Activated CD8-positive, alpha-beta T cell treated with anti-CD3 and anti-CD28 coated beads for 36 hours (primary cell): ENCODE measurements around the gene ZNF547. TPM values are rescaled to one million over a fixed set of nuclear protein-coding genes. Genes with fewer than 3 reads are reported as not detected.
A peak's percentile ranks its signal among the peaks of the same experiment; 100 is the strongest.

Source experiments
- ATAC-seq: fragments of 200-7000 bp; cut with Tn5 transposase; one replicate; pipeline ENCODE4 v1.10.0; 2021; ENCODE audit warnings: mild to moderate bottlenecking, moderate library complexity
- CTCF ChIA-PET: fragments of 350-600 bp; sonication (Branson Sonifier 250); formaldehyde crosslinking; loops from one replicate; lab custom pipeline; 2021; ENCODE audit warnings: antibody characterized with exemption; lab: Charles Lee
- POLR2A ChIA-PET: fragments of 350-600 bp; sonication (Branson Sonifier 250); formaldehyde crosslinking; loops from one replicate; lab custom pipeline; 2021; ENCODE audit warnings: antibody characterized with exemption; lab: Charles Lee
- DNase-seq: peaks from one replicate; pipeline ENCODE4 v3.0.0-alpha.2; 2020
- H3K27ac Mint-ChIP-seq: one replicate; pipeline ENCODE4 v1.8.0; 2021; ENCODE audit warnings: mild to moderate bottlenecking, mixed read lengths
- H3K27me3 Mint-ChIP-seq: one replicate; pipeline ENCODE4 v1.8.0; 2021; ENCODE audit warnings: mixed read lengths
- H3K36me3 Mint-ChIP-seq: one replicate; pipeline ENCODE4 v1.8.0; 2021; ENCODE audit warnings: low read depth, mixed read lengths
- H3K4me1 Mint-ChIP-seq: one replicate; pipeline ENCODE4 v1.8.0; 2021; ENCODE audit warnings: low read depth, mixed read lengths
- H3K4me3 Mint-ChIP-seq: one replicate; pipeline ENCODE4 v1.8.0; 2021; ENCODE audit warnings: mild to moderate bottlenecking, moderate library complexity, mixed read lengths
- H3K9me3 Mint-ChIP-seq: one replicate; pipeline ENCODE4 v1.8.0; 2021; ENCODE audit warnings: mixed read lengths
- CTCF ChIP-seq: fragments of 200-600 bp; IDR thresholded peaks from one replicate; pipeline ENCODE4 v1.8.0; 2022; ENCODE audit warnings: antibody characterized with exemption, mild to moderate bottlenecking
- intact Hi-C: fragments of 100-400 bp; cut with micrococcal nuclease; formaldehyde crosslinking; loops from one replicate; pipeline ENCODE4 v1.10.0; 2022
- total RNA-seq, 2 experiments: library from RNA; stranded (reverse); gene quantifications; one replicate each; pipeline ENCODE4 v1.2.3, GENCODE V29; 2021

ZNF547 gene
- total RNA-seq, 2 experiments from 2014 or later, result 1.3 to 1.5 TPM

GRCh38 chr19:57406516-57407123, 43.3 kb downstream of the ZNF547 start:
- Mint-ChIP-seq H3K27me3 (no peaks in the 10 kb centered on the region), H3K4me1 (peaks cover 9% of the 10 kb centered on the region), H3K27ac (no peak overlapping the region), H3K36me3 (peaks cover 12% of the 10 kb centered on the region), H3K4me3 (no peak overlapping the region), H3K9me3 (peaks cover 7% of the 10 kb centered on the region)
- ATAC-seq (peak; percentile 56), DNase-seq (peak; percentile 86)
- intact Hi-C loops, result no loop called here
- POLR2A ChIA-PET, result interaction anchor here (0.6 kb wide), 1 partner anchor 193 kb away, joined by 3 read pairs; the partner anchor contains the start of gene ZNF530
- CTCF ChIA-PET, result interaction anchor here (0.7 to 1.5 kb wide), 7 partner anchors 8 to 749 kb away, joined by 3 to 4 read pairs (median 3); partner anchors contain the start of genes ZNF548 and ZNF773
- TF ChIP-seq CTCF, result peak; percentile 77

- Mint-ChIP-seq H3K9me3 (peaks cover 7% of the 10 kb centered on the region), H3K4me3 (peak within 1 kb of the TSS; percentile 89), H3K27ac (peak within 1 kb of the TSS; percentile 86), H3K27me3 (no peaks in the 10 kb centered on the region), H3K4me1 (peaks cover 10% of the 10 kb centered on the region), H3K36me3 (peaks cover 32% of the 10 kb centered on the region)
- ATAC-seq (peak; percentile 100), DNase-seq (peak; percentile 97)
- intact Hi-C loops, result no loop called here
- ChIA-PET CTCF (no interaction called here), POLR2A (interaction anchor here (0.7 to 1.5 kb wide), 5 partner anchors 23 to 1109 kb away, joined by 3 to 4 read pairs (median 3); partner anchors contain the start of gene ZNF749)
- no peak for TF ChIP-seq CTCF
Observed at GRCh38 chr19:57410877-57411671, 47.7 kb downstream of the ZNF547 start, which contains the start of gene ZNF17. ZNF17 (plus strand) TSS chr19:57411161; CDS start chr19:57413616, 2,455 bp downstream.

- no peak for DNase-seq
- no peak overlapping the region for H3K4me3 Mint-ChIP-seq
- ChIA-PET POLR2A (interaction anchor here (1.0 kb wide), 2 partner anchors 10 to 15 kb away, joined by 3 to 5 read pairs; partner anchors contain the start of gene ZNF749), CTCF (no interaction called here)
- no peaks in the 10 kb centered on the region for H3K27me3 Mint-ChIP-seq
- H3K36me3 Mint-ChIP-seq, result peaks cover 79% of the 10 kb centered on the region
- peaks cover 54% of the 10 kb centered on the region for H3K9me3 Mint-ChIP-seq
- H3K27ac Mint-ChIP-seq, result no peak overlapping the region
- intact Hi-C loops, result no loop called here
- no peaks in the 10 kb centered on the region for H3K4me1 Mint-ChIP-seq
- no peak for ATAC-seq
- TF ChIP-seq CTCF, result no peak
Observed at GRCh38 chr19:57419439-57419838, 56.1 kb downstream of the ZNF547 start.

GRCh38 chr19:57421037-57421436, 57.7 kb downstream of the ZNF547 start:
- Mint-ChIP-seq H3K9me3 (peaks cover 53% of the 10 kb centered on the region), H3K4me3 (no peak overlapping the region), H3K4me1 (no peaks in the 10 kb centered on the region), H3K27me3 (no peaks in the 10 kb centered on the region), H3K27ac (no peak overlapping the region), H3K36me3 (peaks cover 65% of the 10 kb centered on the region)
- no peak for TF ChIP-seq CTCF
- ChIA-PET CTCF (no interaction called here), POLR2A (no interaction called here)
- no peak for DNase-seq
- intact Hi-C loops, result no loop called here
- ATAC-seq, result no peak

Other genes with a start within 250 kb of the ZNF547 start
- gene USP29, start 243.6 kb upstream of the ZNF547 start, total RNA-seq, result not detected
- gene ZIM3, start 218.3 kb upstream of the ZNF547 start, total RNA-seq, result not detected
- gene DUXA, start 196.1 kb upstream of the ZNF547 start, total RNA-seq, result not detected
- gene ZNF264, start 172.1 kb upstream of the ZNF547 start, total RNA-seq, result 10 to 100 TPM; 20.7 to 22.4 TPM
- 1 to 10 TPM in 1 of 2 experiments, under 1 TPM in 1; 0.96 to 1.4 TPM for gene AURKC, start 132.5 kb upstream of the ZNF547 start, total RNA-seq
- gene ZNF805, start 122.9 kb upstream of the ZNF547 start, total RNA-seq, result 1 to 10 TPM; 7.6 to 7.8 TPM
- 10 to 100 TPM; 59.1 to 63.1 TPM for gene ZNF460, start 83.1 kb upstream of the ZNF547 start, total RNA-seq
- 1 to 10 TPM; 6.3 to 7.0 TPM for gene ZNF543, start 43.1 kb upstream of the ZNF547 start, total RNA-seq
- gene ZNF304, start 12.3 kb upstream of the ZNF547 start, total RNA-seq, result 1 to 10 TPM; 6.6 to 6.7 TPM
- 1 to 10 TPM; 6.0 to 7.4 TPM for gene TRAPPC2B, start within 50 bp of the ZNF547 start, total RNA-seq
- 10 to 100 TPM; 23.9 to 24.6 TPM for gene ZNF548, start 26.3 kb downstream of the ZNF547 start, total RNA-seq
- gene ZNF17, start 47.6 kb downstream of the ZNF547 start, total RNA-seq, result 1 to 10 TPM; 5.7 to 8.8 TPM
- gene ZNF749, start 71.8 kb downstream of the ZNF547 start, total RNA-seq, result 10 to 100 TPM; 19.5 to 20.0 TPM
- under 1 TPM in 1 of 2 experiments, not detected in 1; 0.18 TPM for gene VN1R1, start 93.6 kb downstream of the ZNF547 start, total RNA-seq
- 1 to 10 TPM; 5.0 to 5.6 TPM for gene ZNF772, start 114.0 kb downstream of the ZNF547 start, total RNA-seq
- gene ZNF419, start 124.2 kb downstream of the ZNF547 start, total RNA-seq, result 1 to 10 TPM; 5.1 to 6.1 TPM
- gene ZNF773, start 136.4 kb downstream of the ZNF547 start, total RNA-seq, result 1 to 10 TPM; 5.7 to 7.1 TPM
- gene ZNF549, start 163.8 kb downstream of the ZNF547 start, total RNA-seq, result 1 to 10 TPM; 3.5 to 4.0 TPM
- 10 to 100 TPM; 10.3 to 13.5 TPM for gene ZNF550, start 196.3 kb downstream of the ZNF547 start, total RNA-seq
- gene ZNF416, start 215.4 kb downstream of the ZNF547 start, total RNA-seq, result 1 to 10 TPM; 2.5 to 3.2 TPM
- 1 to 10 TPM; 6.1 to 6.5 TPM for gene ZIK1, start 220.6 kb downstream of the ZNF547 start, total RNA-seq
- gene ZNF530, start 236.3 kb downstream of the ZNF547 start, total RNA-seq, result 1 to 10 TPM; 6.8 to 7.4 TPM